Fibroblast of peridontal ligament (primary cell): ENCODE results near the gene GSTT4.
A peak's percentile ranks its signal among the peaks of the same experiment; 100 is the strongest.
"Not testable (repeated sequence)": the region's sequence is repeated elsewhere in the genome, so short reads cannot be mapped to it uniquely, and the experiment has no call there.

Experiments
- DNase-seq: peaks from one replicate; pipeline ENCODE4 v3.0.0-alpha.2; 2010; ENCODE audit errors: extremely low read depth

GSTT4 gene

DNA sequence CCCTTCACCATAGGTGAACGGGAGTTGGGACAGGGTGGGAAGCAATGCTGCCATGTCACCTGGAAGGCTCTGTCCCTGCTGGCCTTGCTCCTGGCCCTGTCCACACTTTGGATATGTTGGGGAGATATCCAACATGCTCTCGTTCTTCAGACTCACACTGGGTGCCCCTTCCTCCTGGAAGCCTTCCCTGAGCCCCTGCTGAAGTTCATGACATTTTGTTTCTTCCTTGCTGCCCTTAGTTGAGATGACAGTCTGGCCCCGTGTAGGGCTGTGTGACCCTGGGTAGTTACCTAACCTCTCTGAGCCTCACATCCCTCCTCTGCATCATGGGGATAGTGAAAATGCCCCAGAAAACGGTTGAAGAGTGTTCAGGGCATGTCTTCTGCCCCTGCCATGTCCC lies 51.8 kb downstream of the GSTT4 start:
- not testable (repeated sequence) for DNase-seq

- not testable (repeated sequence) for DNase-seq
These were observed 52.4 kb downstream of the GSTT4 start for GRCh38 chr22:23952794-23953405.

DNA sequence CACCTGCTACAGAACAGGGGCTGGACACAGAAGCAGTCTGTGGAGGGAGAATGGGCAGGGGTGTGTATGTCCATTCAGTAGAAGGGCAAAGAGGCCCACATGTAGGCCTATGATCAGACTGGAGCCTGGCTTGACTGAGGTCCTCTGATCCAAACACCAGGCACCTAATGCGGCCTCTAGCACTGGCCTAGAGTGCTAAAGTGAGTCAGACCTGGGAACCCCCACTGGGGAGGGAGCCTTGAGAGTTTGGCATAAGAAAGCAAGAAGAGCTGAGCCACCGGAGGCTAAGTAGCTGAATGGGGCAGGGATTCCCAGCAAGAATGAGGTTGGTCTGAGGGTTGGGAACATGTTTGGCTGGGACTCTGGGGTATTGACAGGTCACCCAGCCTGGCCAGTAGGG lies 53.9 kb downstream of the GSTT4 start:
- peak; percentile 8 for DNase-seq

DNA sequence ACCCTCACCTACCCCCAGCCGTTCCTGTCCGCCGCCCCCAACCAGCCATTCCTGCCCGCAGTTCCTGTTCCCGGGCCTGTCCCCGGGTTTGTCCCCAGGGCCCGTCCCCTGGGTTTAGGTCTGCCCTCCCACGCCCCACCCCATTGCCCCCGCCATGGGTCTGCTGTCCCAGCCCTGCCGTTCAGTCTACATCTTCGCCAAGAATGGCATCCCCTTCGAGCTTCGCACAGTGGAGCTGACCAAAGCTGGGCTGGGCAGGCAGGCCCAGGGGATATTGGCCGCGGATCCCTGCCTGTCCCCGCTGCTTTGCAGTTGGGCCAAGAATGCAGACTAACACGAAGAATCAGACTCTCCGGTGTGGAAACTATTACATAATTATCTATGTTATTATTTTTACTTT lies 55.5 kb downstream of the GSTT4 start:
- not testable (repeated sequence) for DNase-seq
